Epidermal melanocyte (primary cell): ENCODE results near the gene ERCC1.

Experiments
- DNase-seq: peaks from one replicate; pipeline ENCODE4 v3.0.0; 2011; ENCODE audit warnings: low spot score; ENCODE audit not compliant: insufficient read length

ERCC1 gene

DNA sequence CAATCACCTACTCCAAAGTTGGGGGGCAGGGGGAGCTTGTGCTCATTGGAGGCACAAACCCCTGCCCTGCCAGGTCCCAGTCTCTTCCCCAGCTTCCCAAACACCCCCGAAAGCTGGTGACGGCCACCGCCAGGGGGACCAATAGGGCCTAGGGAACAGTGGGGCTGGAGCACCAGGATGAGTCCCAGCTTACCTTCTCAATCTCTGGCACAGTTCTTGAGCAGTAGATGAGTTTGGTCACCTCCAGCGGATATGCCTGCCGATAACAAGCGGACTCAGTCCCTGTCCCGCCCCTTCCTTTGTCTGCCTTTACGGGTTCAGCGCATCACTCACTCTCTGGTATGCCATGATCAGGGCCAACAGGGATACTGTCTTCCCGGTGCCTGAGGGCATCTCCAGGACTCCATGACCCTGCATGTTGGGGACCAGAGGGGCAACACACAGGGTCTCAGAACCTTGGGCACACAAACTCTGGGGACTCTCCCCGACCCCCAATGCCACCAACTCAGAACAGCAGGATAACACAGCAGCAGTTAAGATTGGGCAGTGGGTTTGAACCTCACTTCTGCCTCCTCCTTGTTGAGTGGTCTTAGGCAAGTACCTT, 54.9 kb downstream of the ERCC1 start:
- DNase-seq, result no peak

- no peak for DNase-seq
These were observed 55.6 kb downstream of the ERCC1 start for GRCh38 chr19:45368127-45368526.

- no peak for DNase-seq
These were observed 59.0 kb downstream of the ERCC1 start for GRCh38 chr19:45364696-45365095.

DNA sequence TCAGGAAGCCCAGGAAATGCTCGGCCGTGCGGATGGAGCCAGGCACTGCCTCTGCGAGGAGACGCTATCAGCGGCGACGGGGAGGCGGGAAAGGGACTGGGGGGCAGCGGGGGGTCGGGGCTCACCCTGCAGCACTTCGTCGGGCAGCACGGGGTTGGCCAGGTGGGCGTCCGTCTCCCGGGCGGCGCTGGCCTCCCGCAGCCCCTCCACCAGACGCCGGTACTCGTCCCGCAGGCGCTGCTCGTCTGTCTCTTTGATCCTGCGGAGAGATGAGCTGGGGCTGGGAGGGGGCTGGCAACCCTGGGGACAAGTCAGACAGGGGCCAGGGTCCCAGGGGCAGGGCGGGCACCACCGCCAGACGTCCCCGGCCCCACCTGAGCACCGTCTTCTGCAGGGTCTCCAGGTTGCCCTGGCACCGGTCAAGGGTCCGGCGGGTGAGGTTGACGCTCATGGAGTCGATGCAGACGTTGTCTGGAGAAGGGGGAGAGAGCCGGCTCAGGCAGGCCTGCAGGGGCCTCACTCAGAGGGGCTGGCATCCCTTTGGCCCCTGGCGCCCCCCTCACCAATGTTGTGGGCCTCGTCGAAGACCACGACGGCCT, 59.8 kb downstream of the ERCC1 start:
- no peak for DNase-seq

GRCh38 chr19:45362291-45362690, 61.4 kb downstream of the ERCC1 start:
- no peak for DNase-seq

GRCh38 chr19:45361608-45362007, 62.1 kb downstream of the ERCC1 start:
- DNase-seq, result no peak

GRCh38 chr19:45358213-45358792, 65.4 kb downstream of the ERCC1 start:
- no peak for DNase-seq

GRCh38 chr19:45357445-45357783, 66.3 kb downstream of the ERCC1 start:
- DNase-seq, result no peak
